ENCODE data around the gene RAMACL.

RAMACL gene

GRCh38 chr6:166551754-166552495 is 34.6 kb downstream of the RAMACL start:
- Histone ChIP-seq H3K9ac (ENCODE audit: low read length) (no peak overlapping the region), H3K9me3 (ENCODE audit: insufficient read depth, low read length) (no peaks in the 10 kb centered on the region), H3K4me1 (ENCODE audit: low read length) (no peaks in the 10 kb centered on the region), H4K20me1 (ENCODE audit: insufficient read depth, low read length) (no peaks in the 10 kb centered on the region), H3K36me3 (replicated peaks; ENCODE audit: low read depth, low read length) (no peaks in the 10 kb centered on the region), H3K4me3 (ENCODE audit: low read length) (no peak overlapping the region), H3K79me2 (ENCODE audit: low read length) (no peaks in the 10 kb centered on the region), H3K27ac (ENCODE audit: low read length) (no peak overlapping the region), H2AFZ (ENCODE audit: low read depth, low read length) (no peak overlapping the region), H3K4me2 (ENCODE audit: low read length) (no peak overlapping the region), H3K27me3 (ENCODE audit: low read depth, low read length) (no peaks in the 10 kb centered on the region)
- TF ChIP-seq CTCF (IDR thresholded peaks at IDR 0.05; ENCODE audit: low read depth, low read length) (no peak), EZH2phosphoT487 (IDR thresholded peaks at IDR 0.05; ENCODE audit: low read depth) (no peak)

- Histone ChIP-seq H3K4me1 (ENCODE audit: low read length) (peaks cover 8% of the 10 kb centered on the region; the same call in 1 of the 2 replicates), H3K27ac (ENCODE audit: low read length) (no peak overlapping the region), H3K4me3 (ENCODE audit: low read length) (no peak overlapping the region), H3K9ac (ENCODE audit: low read length) (no peak overlapping the region), H3K9me3 (ENCODE audit: insufficient read depth, low read length) (no peaks in the 10 kb centered on the region), H3K79me2 (ENCODE audit: low read length) (no peaks in the 10 kb centered on the region), H2AFZ (ENCODE audit: low read depth, low read length) (no peak overlapping the region), H4K20me1 (ENCODE audit: insufficient read depth, low read length) (no peaks in the 10 kb centered on the region), H3K36me3 (replicated peaks; ENCODE audit: low read depth, low read length) (no peaks in the 10 kb centered on the region), H3K27me3 (ENCODE audit: low read depth, low read length) (no peaks in the 10 kb centered on the region), H3K4me2 (ENCODE audit: low read length) (no peak overlapping the region)
- TF ChIP-seq CTCF (IDR thresholded peaks at IDR 0.05; ENCODE audit: low read depth, low read length) (no peak), EZH2phosphoT487 (IDR thresholded peaks at IDR 0.05; ENCODE audit: low read depth) (no peak)
Observed at GRCh38 chr6:166546653-166547052, 39.8 kb downstream of the RAMACL start.

GRCh38 chr6:166545156-166546034 is 41.1 kb downstream of the RAMACL start:
- no peaks in the 10 kb centered on the region for H3K79me2 ChIP-seq (ENCODE audit: low read length)
- TF ChIP-seq CTCF (IDR thresholded peaks at IDR 0.05; ENCODE audit: low read depth, low read length) (no peak), EZH2phosphoT487 (IDR thresholded peaks at IDR 0.05; ENCODE audit: low read depth) (no peak)
- no peaks in the 10 kb centered on the region for H3K36me3 ChIP-seq (replicated peaks; ENCODE audit: low read depth, low read length)
- H3K9ac ChIP-seq (ENCODE audit: low read length): no peak overlapping the region
- H4K20me1 ChIP-seq (ENCODE audit: insufficient read depth, low read length): no peaks in the 10 kb centered on the region
- H2AFZ ChIP-seq (ENCODE audit: low read depth, low read length): no peak overlapping the region
- H3K4me1 ChIP-seq (ENCODE audit: low read length): peaks cover 21% of the 10 kb centered on the region
- no peak overlapping the region for H3K27ac ChIP-seq (ENCODE audit: low read length)
- no peaks in the 10 kb centered on the region for H3K9me3 ChIP-seq (ENCODE audit: insufficient read depth, low read length)
- no peaks in the 10 kb centered on the region for H3K27me3 ChIP-seq (ENCODE audit: low read depth, low read length)
- no peak overlapping the region for H3K4me2 ChIP-seq (ENCODE audit: low read length)
- H3K4me3 ChIP-seq (ENCODE audit: low read length): no peak overlapping the region

- Histone ChIP-seq H4K20me1 (ENCODE audit: insufficient read depth, low read length) (no peaks in the 10 kb centered on the region), H3K4me3 (ENCODE audit: low read length) (no peak overlapping the region), H3K27ac (ENCODE audit: low read length) (no peak overlapping the region), H3K79me2 (ENCODE audit: low read length) (no peaks in the 10 kb centered on the region), H3K4me1 (ENCODE audit: low read length) (peaks cover 21% of the 10 kb centered on the region), H2AFZ (ENCODE audit: low read depth, low read length) (no peak overlapping the region), H3K9ac (ENCODE audit: low read length) (no peak overlapping the region), H3K36me3 (replicated peaks; ENCODE audit: low read depth, low read length) (no peaks in the 10 kb centered on the region), H3K4me2 (ENCODE audit: low read length) (no peak overlapping the region), H3K9me3 (ENCODE audit: insufficient read depth, low read length) (no peaks in the 10 kb centered on the region), H3K27me3 (ENCODE audit: low read depth, low read length) (no peaks in the 10 kb centered on the region)
- TF ChIP-seq CTCF (IDR thresholded peaks at IDR 0.05; ENCODE audit: low read depth, low read length) (no peak), EZH2phosphoT487 (IDR thresholded peaks at IDR 0.05; ENCODE audit: low read depth) (no peak)
Observed at GRCh38 chr6:166544296-166544605, 42.2 kb downstream of the RAMACL start.

All from OCI-LY3 (cell line).